VCaP (cell line): ENCODE data around the gene PTPN3.

ENCODE experiments used
- H3K27ac ChIP-seq: fragments of 450-650 bp; 2 replicates; pipeline ENCODE4 v1.5.1; 2017
- CTCF ChIP-seq: fragments of 450-650 bp; conservative IDR thresholded peaks from 2 replicates; pipeline ENCODE4 v1.5.1; 2017; ENCODE audit warnings: mild to moderate bottlenecking, moderate library complexity

PTPN3 gene

GRCh38 chr9:109463924-109464625 is 34.0 kb downstream of the PTPN3 start:
- TF ChIP-seq CTCF, result no peak
- H3K27ac ChIP-seq, result no peak overlapping the region

- no peak overlapping the region for H3K27ac ChIP-seq
These were observed 37.5 kb downstream of the PTPN3 start for GRCh38 chr9:109460576-109460975.

GRCh38 chr9:109459423-109459822 is 38.7 kb downstream of the PTPN3 start:
- no peak for TF ChIP-seq CTCF
- H3K27ac ChIP-seq, result no peak overlapping the region

More at GRCh38 chr9:109460576-109460975, 37.5 kb downstream of the PTPN3 start:
- no peak for TF ChIP-seq CTCF

- no peak for TF ChIP-seq CTCF
- H3K27ac ChIP-seq, result no peak overlapping the region
These were observed 39.5 kb downstream of the PTPN3 start for GRCh38 chr9:109458453-109459211.

- H3K27ac ChIP-seq, result no peak overlapping the region
- no peak for TF ChIP-seq CTCF
These were observed 41.3 kb downstream of the PTPN3 start for GRCh38 chr9:109456811-109457210.

- no peak overlapping the region for H3K27ac ChIP-seq
- peak; percentile 37; the same call in 1 of the 2 replicates for TF ChIP-seq CTCF
These were observed 42.2 kb downstream of the PTPN3 start for GRCh38 chr9:109455861-109456260.

- TF ChIP-seq CTCF, result no peak
- H3K27ac ChIP-seq, result no peak overlapping the region
These were observed 42.7 kb downstream of the PTPN3 start for GRCh38 chr9:109455391-109455790.
